Esophagus squamous epithelium (tissue), 4 donors: ENCODE results near the gene PRKCI.

ENCODE experiments used
- POLR2A ChIP-seq, 4 donors: fragments of 450-650 bp; IDR thresholded peaks; one replicate each; pipeline ENCODE4 v1.6.1; 2017; ENCODE audit warnings: antibody characterized with exemption in 4 of 4, mild to moderate bottlenecking in 4 of 4, moderate library complexity in 3 of 4
- TF ChIP-seq, protein P1 (sequence below), 6 experiments: fragments of 450-650 bp in 4 of 6; fragments of 200-600 bp in 2 of 6; sonication (generic) in 2 of 6; IDR thresholded peaks; one replicate each; pipeline ENCODE4 v1.5.1; 2016 to 2019; ENCODE audit warnings: antibody characterized with exemption in 6 of 6, mild to moderate bottlenecking in 4 of 6, moderate library complexity in 4 of 6

DNA sequence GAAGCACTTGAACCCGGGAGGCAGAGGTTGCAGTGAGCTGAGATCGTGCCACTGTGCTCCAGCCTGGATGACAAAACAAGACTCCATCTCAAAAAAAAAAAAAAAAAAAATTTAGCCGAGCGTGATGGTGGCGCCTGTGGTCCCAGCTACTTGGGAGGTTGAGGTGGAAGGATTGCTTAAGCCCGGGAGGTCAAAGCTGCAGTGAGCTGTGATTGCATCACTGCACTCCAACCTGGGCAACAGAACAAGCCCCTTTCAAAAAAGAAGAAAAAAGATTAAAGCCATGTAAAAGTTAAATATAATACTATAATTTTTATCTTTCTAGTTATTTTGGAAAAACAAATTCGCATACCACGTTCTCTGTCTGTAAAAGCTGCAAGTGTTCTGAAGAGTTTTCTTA lies 73.4 kb downstream of the PRKCI start:
- TF ChIP-seq, protein P1, sequence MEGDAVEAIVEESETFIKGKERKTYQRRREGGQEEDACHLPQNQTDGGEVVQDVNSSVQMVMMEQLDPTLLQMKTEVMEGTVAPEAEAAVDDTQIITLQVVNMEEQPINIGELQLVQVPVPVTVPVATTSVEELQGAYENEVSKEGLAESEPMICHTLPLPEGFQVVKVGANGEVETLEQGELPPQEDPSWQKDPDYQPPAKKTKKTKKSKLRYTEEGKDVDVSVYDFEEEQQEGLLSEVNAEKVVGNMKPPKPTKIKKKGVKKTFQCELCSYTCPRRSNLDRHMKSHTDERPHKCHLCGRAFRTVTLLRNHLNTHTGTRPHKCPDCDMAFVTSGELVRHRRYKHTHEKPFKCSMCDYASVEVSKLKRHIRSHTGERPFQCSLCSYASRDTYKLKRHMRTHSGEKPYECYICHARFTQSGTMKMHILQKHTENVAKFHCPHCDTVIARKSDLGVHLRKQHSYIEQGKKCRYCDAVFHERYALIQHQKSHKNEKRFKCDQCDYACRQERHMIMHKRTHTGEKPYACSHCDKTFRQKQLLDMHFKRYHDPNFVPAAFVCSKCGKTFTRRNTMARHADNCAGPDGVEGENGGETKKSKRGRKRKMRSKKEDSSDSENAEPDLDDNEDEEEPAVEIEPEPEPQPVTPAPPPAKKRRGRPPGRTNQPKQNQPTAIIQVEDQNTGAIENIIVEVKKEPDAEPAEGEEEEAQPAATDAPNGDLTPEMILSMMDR (IDR thresholded peaks at IDR 0.05) = no peak
- TF ChIP-seq POLR2A (IDR thresholded peaks at IDR 0.05) = no peak
